Glutamatergic neuron (in vitro differentiated cells): ENCODE data around the gene DUT. TPM values are rescaled to one million over a fixed set of nuclear protein-coding genes. Genes with fewer than 3 reads are reported as not detected.
"Not testable (repeated sequence)": the region's sequence is repeated elsewhere in the genome, so short reads cannot be mapped to it uniquely, and the experiment has no call there.

Experiments used
- DNase-seq: peaks from one replicate; pipeline ENCODE4 v3.0.0; 2022
- H3K27ac Mint-ChIP-seq: one replicate; pipeline ENCODE4 v1.8.0; 2020; ENCODE audit warnings: mild to moderate bottlenecking, mixed read lengths, inconsistent platforms; ENCODE audit not compliant: unreplicated experiment
- H3K27me3 Mint-ChIP-seq: one replicate; pipeline ENCODE4 v1.8.0; 2020; ENCODE audit warnings: mild to moderate bottlenecking, moderate library complexity, mixed read lengths, inconsistent platforms; ENCODE audit not compliant: unreplicated experiment
- H3K36me3 Mint-ChIP-seq: one replicate; pipeline ENCODE4 v1.8.0; 2020; ENCODE audit warnings: mild to moderate bottlenecking, mixed read lengths, inconsistent platforms; ENCODE audit not compliant: unreplicated experiment
- H3K4me1 Mint-ChIP-seq: one replicate; pipeline ENCODE4 v1.8.0; 2020; ENCODE audit warnings: mild to moderate bottlenecking, low read depth, mixed read lengths, inconsistent platforms; ENCODE audit not compliant: unreplicated experiment
- H3K4me3 Mint-ChIP-seq: one replicate; pipeline ENCODE4 v1.8.0; 2020; ENCODE audit warnings: mild to moderate bottlenecking, mixed read lengths, inconsistent platforms; ENCODE audit not compliant: unreplicated experiment
- H3K9me3 Mint-ChIP-seq: one replicate; pipeline ENCODE4 v1.8.0; 2020; ENCODE audit warnings: mild to moderate bottlenecking, moderate library complexity, mixed read lengths, inconsistent platforms; ENCODE audit not compliant: unreplicated experiment
- CTCF ChIP-seq: fragments of 200-600 bp; sonication (generic); IDR thresholded peaks from one replicate; pipeline ENCODE4 v1.5.0; 2021; ENCODE audit not compliant: partially characterized antibody, unreplicated experiment
- total RNA-seq: library from RNA; stranded (reverse); fragmentation: NEBNext Ultra II Directional; extraction: Animal tissue kit (Norgen Biotek cat#: 25700); gene quantifications from one replicate; pipeline ENCODE4 v1.2.1, GENCODE V29; 2021; ENCODE audit not compliant: unreplicated experiment

The DUT gene
- total RNA-seq, 1 donor from 2014 or later: 34.3 TPM

- Mint-ChIP-seq H3K4me1 (peaks cover 2% of the 10 kb centered on the region), H3K9me3 (peaks cover 1% of the 10 kb centered on the region), H3K4me3 (no peak overlapping the region), H3K27me3 (no peaks in the 10 kb centered on the region), H3K27ac (no peak overlapping the region), H3K36me3 (no peaks in the 10 kb centered on the region)
- no peak for TF ChIP-seq CTCF
- no peak for DNase-seq
Observed at GRCh38 chr15:48324949-48325348, 6.3 kb upstream of the DUT start.

GRCh38 chr15:48325400-48325799 lies 5.8 kb upstream of the DUT start:
- Mint-ChIP-seq H3K4me1 (peaks cover 4% of the 10 kb centered on the region), H3K9me3 (peaks cover 1% of the 10 kb centered on the region), H3K36me3 (no peaks in the 10 kb centered on the region), H3K27me3 (no peaks in the 10 kb centered on the region), H3K27ac (no peak overlapping the region), H3K4me3 (no peak overlapping the region)
- no peak for TF ChIP-seq CTCF
- no peak for DNase-seq

DNA sequence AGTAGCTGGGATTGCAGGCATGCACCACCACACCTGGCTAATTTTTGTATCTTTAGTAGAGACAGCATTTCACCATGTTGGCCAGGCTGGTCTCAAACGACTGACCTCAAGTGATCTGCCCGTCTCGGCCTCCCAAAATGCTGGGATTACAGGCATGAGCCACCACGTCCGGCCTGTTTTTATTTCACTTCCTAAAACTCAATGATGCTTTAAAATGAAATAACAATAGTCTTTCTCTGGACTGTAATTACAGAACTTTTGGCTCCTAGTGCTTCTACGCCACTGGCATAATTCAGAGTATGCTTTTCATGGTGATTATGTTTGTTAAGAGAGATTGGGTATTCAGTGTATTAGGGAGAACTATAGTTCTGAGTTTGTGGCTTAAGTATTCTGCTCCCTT lies 5.0 kb upstream of the DUT start:
- not testable (repeated sequence) for H3K27ac Mint-ChIP-seq, H3K4me3 Mint-ChIP-seq, DNase-seq, H3K27me3 Mint-ChIP-seq, H3K4me1 Mint-ChIP-seq, H3K9me3 Mint-ChIP-seq, H3K36me3 Mint-ChIP-seq

GRCh38 chr15:48330105-48330785 lies 984 bp upstream of the DUT start:
- no peak for TF ChIP-seq CTCF
- Mint-ChIP-seq H3K36me3 (no peaks in the 10 kb centered on the region), H3K27ac (no peak overlapping the region), H3K27me3 (no peaks in the 10 kb centered on the region), H3K4me3 (peak overlapping the region; percentile 97), H3K9me3 (peaks cover 1% of the 10 kb centered on the region), H3K4me1 (peaks cover 4% of the 10 kb centered on the region)
- no peak for DNase-seq

GRCh38 chr15:48331796-48332641 lies 790 bp downstream of the DUT start:
- peak overlapping the region; percentile 85 for H3K27ac Mint-ChIP-seq
- DNase-seq: peak; percentile 68
- no peaks in the 10 kb centered on the region for H3K36me3 Mint-ChIP-seq
- peaks cover 1% of the 10 kb centered on the region for H3K9me3 Mint-ChIP-seq
- no peaks in the 10 kb centered on the region for H3K27me3 Mint-ChIP-seq
- H3K4me3 Mint-ChIP-seq: peak overlapping the region; percentile 76
- H3K4me1 Mint-ChIP-seq: peaks cover 4% of the 10 kb centered on the region
- TF ChIP-seq CTCF: no peak
